T-helper 1 cell treated with Interleukin-12 subunit alpha and Interleukin-12 subunit beta and Interleukin-4 antibody, amounts not matched to agents 30 μg/mL and 1 μg/mL, for 36 hours (primary cell): ENCODE results near the gene CDRT4.
"Not testable (repeated sequence)": the region's sequence is repeated elsewhere in the genome, so short reads cannot be mapped to it uniquely, and the experiment has no call there.

Experiments used
- H3K27ac Mint-ChIP-seq: one replicate; pipeline ENCODE4 v1.8.0; 2021; ENCODE audit warnings: mild to moderate bottlenecking, mixed read lengths
- H3K27me3 Mint-ChIP-seq: one replicate; pipeline ENCODE4 v1.8.0; 2021; ENCODE audit warnings: low read depth, mixed read lengths
- H3K36me3 Mint-ChIP-seq: one replicate; pipeline ENCODE4 v1.8.0; 2021; ENCODE audit warnings: low read depth, mixed read lengths
- H3K4me1 Mint-ChIP-seq: one replicate; pipeline ENCODE4 v1.8.0; 2021; ENCODE audit warnings: low read depth, mixed read lengths
- H3K4me3 Mint-ChIP-seq: one replicate; pipeline ENCODE4 v1.8.0; 2021; ENCODE audit warnings: mild to moderate bottlenecking, moderate library complexity, mixed read lengths
- H3K9me3 Mint-ChIP-seq: one replicate; pipeline ENCODE4 v1.8.0; 2021; ENCODE audit warnings: mixed read lengths

Gene CDRT4

GRCh38 chr17:15439205-15439985, 28.0 kb downstream of the CDRT4 start:
- H3K9me3 Mint-ChIP-seq: not testable (repeated sequence)

GRCh38 chr17:15438491-15439105, 28.8 kb downstream of the CDRT4 start:
- Mint-ChIP-seq H3K27me3 (no peaks in the 10 kb centered on the region), H3K27ac (no peak overlapping the region), H3K4me3 (no peak overlapping the region), H3K4me1 (peaks cover 7% of the 10 kb centered on the region), H3K9me3 (peaks cover 9% of the 10 kb centered on the region), H3K36me3 (peaks cover 31% of the 10 kb centered on the region)

More at GRCh38 chr17:15439205-15439985, 28.0 kb downstream of the CDRT4 start:
- H3K4me3 Mint-ChIP-seq, H3K4me1 Mint-ChIP-seq, H3K27ac Mint-ChIP-seq, H3K27me3 Mint-ChIP-seq: not testable (repeated sequence)
- H3K36me3 Mint-ChIP-seq: peaks cover 31% of the 10 kb centered on the region

GRCh38 chr17:15437303-15437635, 30.2 kb downstream of the CDRT4 start:
- H3K27ac Mint-ChIP-seq: peak overlapping the region; percentile 59
- H3K27me3 Mint-ChIP-seq: no peaks in the 10 kb centered on the region
- H3K4me1 Mint-ChIP-seq: peaks cover 7% of the 10 kb centered on the region
- peaks cover 9% of the 10 kb centered on the region for H3K9me3 Mint-ChIP-seq
- H3K36me3 Mint-ChIP-seq: peaks cover 31% of the 10 kb centered on the region
- H3K4me3 Mint-ChIP-seq: no peak overlapping the region

GRCh38 chr17:15436473-15437302, 30.7 kb downstream of the CDRT4 start:
- peaks cover 29% of the 10 kb centered on the region for H3K36me3 Mint-ChIP-seq
- H3K27ac Mint-ChIP-seq: peak overlapping the region; percentile 59
- peaks cover 7% of the 10 kb centered on the region for H3K4me1 Mint-ChIP-seq
- peaks cover 9% of the 10 kb centered on the region for H3K9me3 Mint-ChIP-seq
- no peaks in the 10 kb centered on the region for H3K27me3 Mint-ChIP-seq
- no peak overlapping the region for H3K4me3 Mint-ChIP-seq

GRCh38 chr17:15434956-15435355, 32.5 kb downstream of the CDRT4 start:
- Mint-ChIP-seq H3K4me3 (no peak overlapping the region), H3K27me3 (no peaks in the 10 kb centered on the region), H3K4me1 (peaks cover 7% of the 10 kb centered on the region), H3K36me3 (peaks cover 22% of the 10 kb centered on the region), H3K27ac (no peak overlapping the region), H3K9me3 (peaks cover 9% of the 10 kb centered on the region)

GRCh38 chr17:15432807-15433611, 34.4 kb downstream of the CDRT4 start:
- Mint-ChIP-seq H3K4me3 (no peak overlapping the region), H3K4me1 (peaks cover 7% of the 10 kb centered on the region), H3K9me3 (peaks cover 13% of the 10 kb centered on the region), H3K27me3 (no peaks in the 10 kb centered on the region), H3K36me3 (peaks cover 14% of the 10 kb centered on the region), H3K27ac (no peak overlapping the region)

GRCh38 chr17:15431766-15432165, 35.7 kb downstream of the CDRT4 start:
- H3K4me3 Mint-ChIP-seq: no peak overlapping the region
- no peaks in the 10 kb centered on the region for H3K4me1 Mint-ChIP-seq
- H3K27ac Mint-ChIP-seq: no peak overlapping the region
- no peaks in the 10 kb centered on the region for H3K27me3 Mint-ChIP-seq
- H3K9me3 Mint-ChIP-seq: peaks cover 10% of the 10 kb centered on the region
- H3K36me3 Mint-ChIP-seq: peaks cover 3% of the 10 kb centered on the region

- Mint-ChIP-seq H3K4me3 (no peak overlapping the region), H3K4me1 (no peaks in the 10 kb centered on the region), H3K27me3 (no peaks in the 10 kb centered on the region), H3K36me3 (peaks cover 2% of the 10 kb centered on the region), H3K9me3 (peaks cover 10% of the 10 kb centered on the region), H3K27ac (no peak overlapping the region)
Observed at GRCh38 chr17:15431196-15431595, 36.2 kb downstream of the CDRT4 start.

GRCh38 chr17:15424521-15424920, 42.9 kb downstream of the CDRT4 start:
- Mint-ChIP-seq H3K27me3 (no peaks in the 10 kb centered on the region), H3K36me3 (no peaks in the 10 kb centered on the region), H3K4me3 (no peak overlapping the region), H3K4me1 (no peaks in the 10 kb centered on the region), H3K9me3 (peaks cover 4% of the 10 kb centered on the region), H3K27ac (no peak overlapping the region)

GRCh38 chr17:15422392-15422965, 44.9 kb downstream of the CDRT4 start:
- H3K27ac Mint-ChIP-seq: no peak overlapping the region
- H3K36me3 Mint-ChIP-seq: no peaks in the 10 kb centered on the region
- H3K4me1 Mint-ChIP-seq: no peaks in the 10 kb centered on the region
- H3K9me3 Mint-ChIP-seq: no peaks in the 10 kb centered on the region
- no peak overlapping the region for H3K4me3 Mint-ChIP-seq
- no peaks in the 10 kb centered on the region for H3K27me3 Mint-ChIP-seq

GRCh38 chr17:15418781-15419180, 48.6 kb downstream of the CDRT4 start:
- Mint-ChIP-seq H3K9me3 (no peaks in the 10 kb centered on the region), H3K36me3 (no peaks in the 10 kb centered on the region), H3K4me3 (no peak overlapping the region), H3K27me3 (no peaks in the 10 kb centered on the region), H3K4me1 (no peaks in the 10 kb centered on the region), H3K27ac (no peak overlapping the region)

GRCh38 chr17:15414532-15415306, 52.7 kb downstream of the CDRT4 start:
- Mint-ChIP-seq H3K27me3 (no peaks in the 10 kb centered on the region), H3K4me1 (no peaks in the 10 kb centered on the region), H3K4me3 (no peak overlapping the region), H3K27ac (no peak overlapping the region), H3K9me3 (no peaks in the 10 kb centered on the region), H3K36me3 (no peaks in the 10 kb centered on the region)

GRCh38 chr17:15413101-15413771, 54.2 kb downstream of the CDRT4 start:
- H3K36me3 Mint-ChIP-seq: no peaks in the 10 kb centered on the region
- no peak overlapping the region for H3K27ac Mint-ChIP-seq
- H3K27me3 Mint-ChIP-seq: no peaks in the 10 kb centered on the region
- H3K4me1 Mint-ChIP-seq: no peaks in the 10 kb centered on the region
- no peaks in the 10 kb centered on the region for H3K9me3 Mint-ChIP-seq
- no peak overlapping the region for H3K4me3 Mint-ChIP-seq
